Measurements from ENCODE around the gene CRELD1. TPM values are rescaled to one million over a fixed set of nuclear protein-coding genes. Genes with fewer than 3 reads are reported as not detected.

Gene CRELD1
- total and polyA plus RNA-seq, 2 of the 13 experiments (the other 11 are each of a cell fraction or from before 2014, with no cell fraction given): 27.1 to 61.9 TPM

GRCh38 chr3:9976721-9977709 is 43.4 kb downstream of the CRELD1 start (continued):
- no peak for TF ChIP-seq HIVEP1 (CRISPR knock-in tag; IDR thresholded peaks at IDR 0.05)
- TF ChIP-seq ZFP41 (CRISPR knock-in tag; IDR thresholded peaks at IDR 0.05; ENCODE audit: borderline replicate concordance): no peak
- TF ChIP-seq ZSCAN30 (CRISPR knock-in tag; IDR thresholded peaks at IDR 0.05): no peak
- TF ChIP-seq, protein P1, sequence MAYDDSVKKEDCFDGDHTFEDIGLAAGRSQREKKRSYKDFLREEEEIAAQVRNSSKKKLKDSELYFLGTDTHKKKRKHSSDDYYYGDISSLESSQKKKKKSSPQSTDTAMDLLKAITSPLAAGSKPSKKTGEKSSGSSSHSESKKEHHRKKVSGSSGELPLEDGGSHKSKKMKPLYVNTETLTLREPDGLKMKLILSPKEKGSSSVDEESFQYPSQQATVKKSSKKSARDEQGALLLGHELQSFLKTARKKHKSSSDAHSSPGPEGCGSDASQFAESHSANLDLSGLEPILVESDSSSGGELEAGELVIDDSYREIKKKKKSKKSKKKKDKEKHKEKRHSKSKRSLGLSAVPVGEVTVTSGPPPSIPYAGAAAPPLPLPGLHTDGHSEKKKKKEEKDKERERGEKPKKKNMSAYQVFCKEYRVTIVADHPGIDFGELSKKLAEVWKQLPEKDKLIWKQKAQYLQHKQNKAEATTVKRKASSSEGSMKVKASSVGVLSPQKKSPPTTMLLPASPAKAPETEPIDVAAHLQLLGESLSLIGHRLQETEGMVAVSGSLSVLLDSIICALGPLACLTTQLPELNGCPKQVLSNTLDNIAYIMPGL (CRISPR knock-in tag; IDR thresholded peaks at IDR 0.05; ENCODE audit: borderline replicate concordance in 1 of 2, low read depth in 1 of 2): no peak; a peak in 1 of 4 replicates
- no peak for TF ChIP-seq IRF9 (CRISPR knock-in tag; IDR thresholded peaks at IDR 0.05; ENCODE audit: borderline replicate concordance)
- no peak for TF ChIP-seq ZNF180 (CRISPR knock-in tag; IDR thresholded peaks at IDR 0.05; ENCODE audit: borderline replicate concordance, low read depth)
- TF ChIP-seq U2AF2 (IDR thresholded peaks at IDR 0.05; ENCODE audit: low read depth, low read length): no peak
- no peak for TF ChIP-seq SNAPC5 (CRISPR knock-in tag; IDR thresholded peaks at IDR 0.05; ENCODE audit: borderline replicate concordance)
- no peak for TF ChIP-seq ELF3 (CRISPR knock-in tag; IDR thresholded peaks at IDR 0.05)
- TF ChIP-seq MTERF4 (CRISPR knock-in tag; IDR thresholded peaks at IDR 0.05): no peak
- TF ChIP-seq, protein P2, sequence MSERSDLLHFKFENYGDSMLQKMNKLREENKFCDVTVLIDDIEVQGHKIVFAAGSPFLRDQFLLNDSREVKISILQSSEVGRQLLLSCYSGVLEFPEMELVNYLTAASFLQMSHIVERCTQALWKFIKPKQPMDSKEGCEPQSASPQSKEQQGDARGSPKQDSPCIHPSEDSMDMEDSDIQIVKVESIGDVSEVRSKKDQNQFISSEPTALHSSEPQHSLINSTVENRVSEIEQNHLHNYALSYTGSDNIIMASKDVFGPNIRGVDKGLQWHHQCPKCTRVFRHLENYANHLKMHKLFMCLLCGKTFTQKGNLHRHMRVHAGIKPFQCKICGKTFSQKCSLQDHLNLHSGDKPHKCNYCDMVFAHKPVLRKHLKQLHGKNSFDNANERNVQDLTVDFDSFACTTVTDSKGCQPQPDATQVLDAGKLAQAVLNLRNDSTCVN (CRISPR knock-in tag; IDR thresholded peaks at IDR 0.05; ENCODE audit: borderline replicate concordance): no peak
- TF ChIP-seq HIC2 (CRISPR knock-in tag; IDR thresholded peaks at IDR 0.05; ENCODE audit: low read depth): no peak
- TF ChIP-seq ZNF615 (CRISPR knock-in tag; IDR thresholded peaks at IDR 0.05; ENCODE audit: borderline replicate concordance): no peak
- no peak for TF ChIP-seq POLR2A (IDR thresholded peaks at IDR 0.05; ENCODE audit: insufficient read depth in 1 of 2, low read depth in 2 of 2, low read length in 2 of 2)
- no peak for TF ChIP-seq MXD4 (CRISPR knock-in tag; IDR thresholded peaks at IDR 0.05)
- TF ChIP-seq ZNF775 (CRISPR knock-in tag; IDR thresholded peaks at IDR 0.05; ENCODE audit: borderline replicate concordance): no peak
- 0 out of 2 replicates have a peak, but pooled peaks have one; percentile 18 for TF ChIP-seq JUND (CRISPR knock-in tag; IDR thresholded peaks at IDR 0.05)
- no peak for TF ChIP-seq ZNF451 (CRISPR knock-in tag; IDR thresholded peaks at IDR 0.05)
- TF ChIP-seq ZNF234 (CRISPR knock-in tag; conservative IDR thresholded peaks at IDR 0.05): no peak
- TF ChIP-seq ZMYM2 (CRISPR knock-in tag; IDR thresholded peaks at IDR 0.05): no peak
- TF ChIP-seq GABPB1 (CRISPR knock-in tag; IDR thresholded peaks at IDR 0.05): no peak
- TF ChIP-seq WIZ (CRISPR knock-in tag; IDR thresholded peaks at IDR 0.05): no peak
